Esophagus muscularis mucosa (tissue), 4 donors: ENCODE data around the gene CLEC4E. TPM values are rescaled to one million over a fixed set of nuclear protein-coding genes. Genes with fewer than 3 reads are reported as not detected.

ENCODE experiments used
- DNase-seq: peaks from one replicate; pipeline ENCODE4 v3.0.0-alpha.2; 2017; ENCODE audit errors: extremely low spot score
- H3K27ac ChIP-seq, 4 donors: fragments of 200-600 bp; sonication (generic); replicated peaks in 1 of 4; 1 replicate in 3 of 4; 2 replicates in 1 of 4; pipeline ENCODE4 v1.5.1; 2016 to 2019; ENCODE audit warnings: mild to moderate bottlenecking in 1 of 4
- H3K27me3 ChIP-seq, 4 donors: fragments of 200-600 bp; sonication (generic); one replicate each; pipeline versions ENCODE4 v1.5.1 to v1.6.0; 2016 to 2019
- H3K36me3 ChIP-seq, 4 donors: fragments of 200-600 bp; sonication (generic); one replicate each; pipeline ENCODE4 v1.5.1; 2016 to 2019
- H3K4me1 ChIP-seq, 4 donors: fragments of 200-600 bp; sonication (generic); one replicate each; pipeline ENCODE4 v1.5.1; 2016 to 2019
- H3K4me3 ChIP-seq, 4 donors: fragments of 200-600 bp; sonication (generic); 1 replicate in 2 of 4; 2 replicates in 2 of 4; pipeline ENCODE4 v1.5.1; 2016 to 2019; ENCODE audit warnings: mild to moderate bottlenecking in 4 of 4, moderate library complexity in 1 of 4
- H3K9me3 ChIP-seq, 4 donors: fragments of 200-600 bp; sonication (generic); 1 replicate in 3 of 4; 2 replicates in 1 of 4; pipeline ENCODE4 v1.5.1; 2016 to 2019
- CTCF ChIP-seq, 3 experiments: fragments of 200-600 bp in 2 of 3; fragments of 450-650 bp in 1 of 3; sonication (generic) in 2 of 3; IDR thresholded peaks; one replicate each; pipeline ENCODE4 v1.5.1; 2017 to 2019; ENCODE audit warnings: antibody characterized with exemption in 3 of 3, mild to moderate bottlenecking in 2 of 3, moderate library complexity in 1 of 3
- EP300 ChIP-seq: sonication (generic); formaldehyde crosslinking; IDR thresholded peaks from one replicate; pipeline ENCODE4 v1.6.1; 2017; ENCODE audit warnings: antibody characterized with exemption
- POLR2A ChIP-seq: fragments of 450-650 bp; IDR thresholded peaks from one replicate; pipeline ENCODE4 v1.6.1; 2017; ENCODE audit warnings: antibody characterized with exemption, moderate library complexity, mild to moderate bottlenecking, low read depth
- POLR2AphosphoS5 ChIP-seq, 2 donors: sonication (generic); formaldehyde crosslinking; IDR thresholded peaks; one replicate each; pipeline ENCODE4 v1.6.1; 2017; ENCODE audit warnings: antibody characterized with exemption in 2 of 2
- WGBS: methylation state at CpG from one replicate; pipeline ENCODE4 v1.1.5; 2018; 5-methylcytosine and 5-hydroxymethylcytosine counted together
- intact Hi-C: fragments of 100-400 bp; cut with DNase I; formaldehyde crosslinking; loops from one replicate; pipeline ENCODE4 v1.15.1; 2023
- small RNA-seq, 3 donors: library from RNA; depleted of rRNA; stranded (forward); fragments of <200 nt; gene quantifications; one replicate each; pipeline ENCODE3, GENCODE V24; 2016
- total RNA-seq, 4 donors: library from RNA; depleted of rRNA; stranded (reverse); fragments of >200 nt; gene quantifications; one replicate each; pipeline versions ENCODE4 v1.1.0 to v1.2.1, GENCODE V29; 2016

Gene CLEC4E
- total RNA-seq, 4 donors from 2014 or later: 0.71 to 5.1 (median 3.7) TPM; not detected in 1

GRCh38 chr12:8493084-8493483 is 47.6 kb downstream of the CLEC4E start:
- TF ChIP-seq EP300: no peak
- TF ChIP-seq POLR2A: no peak
- no peak for TF ChIP-seq POLR2AphosphoS5 (IDR thresholded peaks at IDR 0.05)
- TF ChIP-seq CTCF (IDR thresholded peaks at IDR 0.05): no peak
- 61% methylated on average over 1 of the region's 2 CpGs for WGBS
- no peaks in the 10 kb centered on the region for H3K4me1 ChIP-seq
- no peaks in the 10 kb centered on the region for H3K36me3 ChIP-seq
- intact Hi-C loops: no loop called here
- no peak for DNase-seq
- H3K4me3 ChIP-seq: no peak overlapping the region
- no peak overlapping the region for H3K27ac ChIP-seq
- no peaks in the 10 kb centered on the region for H3K9me3 ChIP-seq
- no peaks in the 10 kb centered on the region for H3K27me3 ChIP-seq

DNA sequence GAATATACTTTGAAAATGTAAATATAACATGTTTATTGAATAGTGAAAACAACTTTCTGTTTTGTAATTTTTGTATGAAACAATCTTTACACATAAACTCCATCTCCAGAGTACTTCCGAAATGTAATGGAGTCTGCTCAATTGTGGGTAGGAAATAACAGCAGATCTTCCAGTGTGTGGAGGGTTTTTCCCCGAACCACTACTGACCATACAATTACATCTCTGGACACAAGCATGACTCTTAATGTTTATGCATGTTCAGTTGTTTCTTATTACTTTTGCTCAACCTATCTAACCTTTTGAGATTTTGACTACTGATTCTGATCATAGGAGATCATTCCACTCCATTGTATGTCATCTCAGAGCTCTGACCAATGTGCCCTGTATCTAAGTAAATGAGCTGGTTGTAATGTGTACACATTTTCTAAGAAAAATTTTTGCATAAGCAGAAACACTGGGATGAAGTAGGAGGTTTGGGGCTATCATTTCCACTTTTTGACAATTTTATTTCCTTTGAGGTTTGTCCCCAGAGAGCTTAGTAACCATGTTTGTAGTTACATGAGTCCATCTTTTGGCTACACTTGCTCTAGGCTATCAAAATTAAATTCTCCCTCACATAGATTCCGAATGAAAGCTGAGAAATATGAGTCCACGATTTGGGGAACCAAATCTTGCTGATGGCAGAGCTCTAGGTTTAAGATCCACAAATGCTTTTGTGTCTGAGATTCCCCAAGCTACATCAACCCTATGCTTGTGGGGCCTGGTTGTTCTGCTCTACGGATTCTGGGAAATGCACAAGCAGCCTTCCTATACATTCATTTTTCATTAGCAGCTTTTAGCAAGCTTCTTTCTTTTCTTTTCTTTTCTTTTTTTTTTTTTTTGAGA is 48.8 kb downstream of the CLEC4E start:
- Histone ChIP-seq H3K27ac (no peak overlapping the region), H3K27me3 (no peaks in the 10 kb centered on the region), H3K9me3 (peaks cover 0 to 5% (median 0%) of the 10 kb centered on the region in 4 donors), H3K4me3 (no peak overlapping the region), H3K36me3 (no peaks in the 10 kb centered on the region), H3K4me1 (no peaks in the 10 kb centered on the region)
- no peak for DNase-seq
- intact Hi-C loops: no loop called here
- TF ChIP-seq CTCF (IDR thresholded peaks at IDR 0.05) (no peak), POLR2AphosphoS5 (IDR thresholded peaks at IDR 0.05) (no peak), EP300 (no peak), POLR2A (no peak)
- WGBS: 71% methylated on average over 5 of the region's 5 CpGs

Small RNA genes lying within 50 kb of the gene (small RNA-seq; reads per million reads assigned to genes)
- 0 reads per million in 3 donors for gene RNU6-275P

Other genes with a start within 250 kb of the CLEC4E start
- gene CLEC6A, start 84.9 kb downstream of the CLEC4E start, total RNA-seq: not detected
- 1 to 10 TPM in 1 of 4 donors, not detected in 3; 1.7 TPM for gene CLEC4D, start 27.4 kb downstream of the CLEC4E start, total RNA-seq
- not detected for gene AICDA, start 72.0 kb upstream of the CLEC4E start, total RNA-seq
- gene MFAP5, start 121.9 kb upstream of the CLEC4E start, total RNA-seq: 100 to 1,000 TPM in 3 of 4 donors, 10 to 100 TPM in 1; 94.7 to 252 (median 177) TPM
- gene RIMKLB, start 157.1 kb upstream of the CLEC4E start, total RNA-seq: 10 to 100 TPM; 26.6 to 34.5 (median 29.2) TPM